Stimulated activated memory B cell treated with anti-CD40 and anti-IgM and Interleukin-4, amounts not matched to agents 10 μg/mL and 1 μg/mL and 100 μg/mL, for 72 hours (primary cell): ENCODE measurements around the gene NOL7.
A peak's percentile ranks its signal among the peaks of the same experiment; 100 is the strongest.

Experiments
- ATAC-seq: fragments of 150-1000 bp; cut with Tn5 transposase; 2 replicates; pipeline ENCODE4 v1.10.0; 2021
- H3K27ac Mint-ChIP-seq: one replicate; pipeline ENCODE4 v1.8.0; 2022; ENCODE audit warnings: mild to moderate bottlenecking, mixed read lengths
- H3K27me3 Mint-ChIP-seq: one replicate; pipeline ENCODE4 v1.8.0; 2022; ENCODE audit warnings: mixed read lengths
- H3K36me3 Mint-ChIP-seq: one replicate; pipeline ENCODE4 v1.8.0; 2022; ENCODE audit warnings: mixed read lengths
- H3K4me1 Mint-ChIP-seq: one replicate; pipeline ENCODE4 v1.8.0; 2022; ENCODE audit warnings: mixed read lengths
- H3K4me3 Mint-ChIP-seq: one replicate; pipeline ENCODE4 v1.8.0; 2022; ENCODE audit warnings: mild to moderate bottlenecking, moderate library complexity, mixed read lengths
- H3K9me3 Mint-ChIP-seq: one replicate; pipeline ENCODE4 v1.8.0; 2022; ENCODE audit warnings: mixed read lengths

The NOL7 gene

DNA sequence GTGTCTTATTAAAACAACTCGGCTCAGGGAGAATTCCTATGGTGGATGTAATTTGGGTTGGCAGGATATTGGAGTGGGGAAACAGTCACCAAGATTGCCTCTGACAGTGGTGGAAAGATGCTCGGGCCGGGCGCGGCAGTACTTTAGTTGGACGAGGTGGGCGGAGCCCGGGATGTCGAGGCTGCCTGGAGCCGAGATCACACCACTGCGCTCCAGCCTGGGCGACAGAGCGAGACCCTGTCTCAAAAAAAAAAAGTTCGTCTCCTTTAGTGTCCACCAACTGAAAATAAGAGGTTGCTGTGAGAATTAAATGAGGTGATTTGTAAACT, 621 bp downstream of the NOL7 start:
- peak; percentile 46 for ATAC-seq
- peak overlapping the region; percentile 98 for H3K4me3 Mint-ChIP-seq
- H3K9me3 Mint-ChIP-seq: no peaks in the 10 kb centered on the region
- peaks cover 54% of the 10 kb centered on the region for H3K4me1 Mint-ChIP-seq
- H3K36me3 Mint-ChIP-seq: peaks cover 26% of the 10 kb centered on the region
- peak overlapping the region; percentile 99 for H3K27ac Mint-ChIP-seq
- no peaks in the 10 kb centered on the region for H3K27me3 Mint-ChIP-seq

DNA sequence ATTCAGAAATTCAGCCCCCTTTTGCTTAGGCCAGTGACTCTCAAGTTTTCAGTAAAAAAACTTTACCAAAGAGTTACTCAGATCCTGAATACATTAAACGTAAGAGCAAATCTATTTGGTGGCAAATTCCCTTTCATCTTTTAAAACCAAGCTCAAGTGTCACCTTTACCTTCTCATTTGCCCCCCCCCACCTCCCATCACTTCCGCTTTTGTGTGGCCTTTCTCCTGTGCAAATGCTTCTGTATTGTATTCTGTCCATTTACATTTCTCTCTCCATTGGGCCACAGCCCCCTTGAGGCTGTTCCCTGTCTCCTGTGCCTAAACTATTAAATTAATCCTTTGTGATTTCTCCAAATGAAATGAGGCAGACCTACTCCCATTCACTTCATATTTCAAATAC, 1.9 kb downstream of the NOL7 start:
- Mint-ChIP-seq H3K27me3 (no peaks in the 10 kb centered on the region), H3K4me1 (peaks cover 47% of the 10 kb centered on the region), H3K4me3 (peak overlapping the region; percentile 98), H3K36me3 (peaks cover 26% of the 10 kb centered on the region), H3K9me3 (no peaks in the 10 kb centered on the region), H3K27ac (peak overlapping the region; percentile 99)
- no peak for ATAC-seq

DNA sequence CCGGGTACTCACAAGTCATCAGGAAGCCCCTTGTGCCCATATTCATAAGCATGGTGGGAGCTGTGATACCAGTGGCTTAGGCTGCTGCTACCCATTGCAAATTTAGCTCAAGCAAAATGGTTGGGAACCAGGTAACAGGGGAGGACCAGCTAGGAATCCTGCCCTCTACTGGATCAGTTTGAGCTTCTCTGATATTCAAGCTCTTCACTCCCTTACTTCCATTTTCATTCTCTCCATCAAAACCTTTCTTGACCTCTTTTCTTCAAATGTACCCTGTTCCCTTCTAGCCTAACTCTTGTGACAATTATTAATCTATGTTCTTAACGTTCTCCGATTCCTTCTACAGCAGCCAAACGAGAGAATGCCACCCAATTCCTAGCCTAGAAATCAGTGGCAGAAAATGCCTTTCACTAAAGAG, 9.7 kb downstream of the NOL7 start:
- H3K27me3 Mint-ChIP-seq: no peaks in the 10 kb centered on the region
- H3K4me1 Mint-ChIP-seq: peaks cover 13% of the 10 kb centered on the region
- H3K27ac Mint-ChIP-seq: no peak overlapping the region
- ATAC-seq: peak; percentile 59
- H3K9me3 Mint-ChIP-seq: no peaks in the 10 kb centered on the region
- H3K4me3 Mint-ChIP-seq: no peak overlapping the region
- H3K36me3 Mint-ChIP-seq: peaks cover 48% of the 10 kb centered on the region

DNA sequence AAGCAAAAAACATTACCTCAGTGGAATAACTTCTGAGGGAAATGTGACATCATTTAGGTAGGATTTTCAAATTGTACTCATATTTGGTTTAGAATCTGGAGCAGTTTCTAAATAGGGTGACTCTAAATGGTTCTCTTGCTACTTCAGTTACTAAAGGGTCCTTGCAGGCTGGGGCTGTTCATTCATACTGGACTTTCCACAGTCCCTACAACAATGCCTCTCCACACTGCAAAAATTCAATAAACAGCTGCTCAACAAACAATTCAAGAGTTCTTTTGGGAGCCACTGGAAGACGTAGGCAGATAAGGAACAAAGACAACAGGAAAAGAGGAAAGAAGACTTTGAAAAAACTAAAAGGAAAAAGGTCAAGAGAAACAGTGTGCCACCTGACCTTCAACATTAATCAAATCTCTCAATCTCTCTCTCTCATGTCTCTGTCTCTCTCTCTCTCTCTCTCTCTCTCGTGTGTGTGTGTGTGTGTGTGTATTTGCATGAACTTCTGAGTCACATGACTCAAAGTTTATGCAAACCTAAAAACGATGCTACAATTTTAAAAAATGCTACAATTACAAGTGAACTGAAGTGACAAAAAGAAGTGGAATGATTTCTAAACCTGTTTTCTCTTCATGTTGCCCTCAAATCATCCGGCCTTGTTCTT, 14.5 kb downstream of the NOL7 start:
- Mint-ChIP-seq H3K27me3 (no peaks in the 10 kb centered on the region), H3K36me3 (peaks cover 44% of the 10 kb centered on the region), H3K9me3 (no peaks in the 10 kb centered on the region), H3K4me1 (peaks cover 16% of the 10 kb centered on the region), H3K27ac (peak overlapping the region; percentile 73), H3K4me3 (no peak overlapping the region)
- ATAC-seq: no peak

DNA sequence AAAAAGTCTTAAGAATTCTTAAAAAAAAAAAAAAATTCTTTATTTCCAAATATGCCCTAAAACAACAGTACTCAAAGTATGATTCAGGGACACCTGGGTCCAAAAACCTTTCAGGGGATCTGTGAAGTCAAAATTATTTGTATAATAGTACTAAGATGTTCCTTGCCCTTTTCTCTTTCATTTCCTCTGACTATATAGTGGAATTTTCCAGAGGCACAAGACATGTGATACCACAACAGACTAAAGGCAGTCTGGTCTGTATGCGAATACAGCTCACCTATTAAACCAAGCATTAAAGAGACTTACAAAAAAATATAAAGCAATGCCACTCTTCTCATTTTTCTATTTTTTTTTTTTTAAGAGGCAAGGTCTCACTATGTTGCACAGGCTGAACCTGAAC, 15.4 kb downstream of the NOL7 start:
- H3K27ac Mint-ChIP-seq: peak overlapping the region; percentile 73
- H3K4me1 Mint-ChIP-seq: peaks cover 10% of the 10 kb centered on the region
- ATAC-seq: no peak
- H3K27me3 Mint-ChIP-seq: no peaks in the 10 kb centered on the region
- H3K4me3 Mint-ChIP-seq: no peak overlapping the region
- H3K9me3 Mint-ChIP-seq: no peaks in the 10 kb centered on the region
- peaks cover 46% of the 10 kb centered on the region for H3K36me3 Mint-ChIP-seq

DNA sequence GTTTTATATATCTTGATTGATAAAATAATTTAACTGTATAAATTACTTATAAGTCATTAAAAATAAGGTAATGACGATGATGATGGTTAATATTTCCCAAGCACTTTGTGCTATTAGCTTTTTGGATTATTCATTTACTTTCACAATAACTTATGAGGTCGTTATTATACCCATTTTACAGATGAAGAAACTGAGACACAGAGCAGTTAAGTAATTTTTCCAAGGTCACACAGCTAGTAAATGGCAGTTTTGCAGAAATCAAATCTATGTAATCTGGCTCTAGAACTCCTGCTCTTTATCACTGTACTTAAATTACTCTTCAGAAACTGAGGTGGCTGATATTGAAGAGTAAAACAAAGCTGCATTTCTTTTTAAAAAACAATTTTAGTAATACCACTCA, 18.2 kb downstream of the NOL7 start:
- no peaks in the 10 kb centered on the region for H3K27me3 Mint-ChIP-seq
- peaks cover 21% of the 10 kb centered on the region for H3K4me1 Mint-ChIP-seq
- H3K36me3 Mint-ChIP-seq: peaks cover 49% of the 10 kb centered on the region
- no peak overlapping the region for H3K4me3 Mint-ChIP-seq
- no peak overlapping the region for H3K27ac Mint-ChIP-seq
- no peaks in the 10 kb centered on the region for H3K9me3 Mint-ChIP-seq
- no peak for ATAC-seq

DNA sequence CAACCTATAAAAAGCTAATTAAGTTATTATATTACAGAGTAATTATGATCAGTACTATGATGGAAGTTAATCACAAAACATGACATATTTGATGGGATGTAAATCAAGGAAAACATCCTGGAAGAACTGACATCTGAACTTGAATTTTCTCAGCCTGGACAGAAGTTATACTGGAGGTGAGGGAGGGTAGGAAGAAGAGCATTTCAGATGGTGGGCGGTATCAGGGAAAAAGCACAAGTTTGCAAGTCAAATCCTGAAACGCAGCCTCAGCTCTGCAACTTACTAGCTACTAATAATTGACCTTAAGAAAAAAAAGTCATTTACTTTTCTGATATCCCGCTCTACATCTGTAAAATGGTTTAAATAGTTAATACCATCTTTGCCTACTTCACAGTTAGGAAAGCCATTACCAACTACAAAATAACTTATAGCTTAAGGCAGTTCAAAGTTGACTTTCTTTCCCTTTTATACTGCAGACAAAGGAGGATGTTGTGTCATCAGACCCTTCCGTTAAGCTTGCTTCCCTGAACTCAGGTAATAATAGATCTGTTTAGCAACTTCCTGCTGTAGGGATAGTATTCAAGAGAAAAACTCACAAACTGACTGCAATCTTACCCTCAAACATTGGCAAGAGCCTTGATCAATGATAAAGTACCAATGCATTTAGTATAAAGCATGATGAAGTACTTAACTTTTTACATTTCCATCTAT, 21.0 kb downstream of the NOL7 start:
- ATAC-seq: no peak
- peak overlapping the region; percentile 37 for H3K27ac Mint-ChIP-seq
- no peaks in the 10 kb centered on the region for H3K27me3 Mint-ChIP-seq
- H3K4me3 Mint-ChIP-seq: no peak overlapping the region
- peaks cover 56% of the 10 kb centered on the region for H3K36me3 Mint-ChIP-seq
- H3K9me3 Mint-ChIP-seq: no peaks in the 10 kb centered on the region
- peaks cover 11% of the 10 kb centered on the region for H3K4me1 Mint-ChIP-seq

DNA sequence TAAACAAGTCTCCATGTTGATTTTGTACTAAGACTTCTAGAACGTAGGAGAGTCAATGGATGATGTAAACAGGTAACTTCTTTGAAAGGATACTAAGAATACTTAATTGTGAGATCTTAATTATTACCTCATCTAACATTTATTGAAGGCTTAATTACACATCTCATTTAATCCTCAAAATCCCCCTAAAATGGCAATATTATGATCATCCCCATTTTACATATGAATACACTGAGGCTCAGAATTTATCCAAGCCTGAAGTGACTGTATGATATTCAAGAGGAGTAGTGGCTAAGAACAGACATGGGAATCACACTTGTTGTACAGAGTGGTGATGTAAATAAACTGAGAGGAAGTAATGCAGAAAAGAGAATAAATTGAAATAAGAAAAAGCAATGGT, 22.9 kb downstream of the NOL7 start:
- H3K4me1 Mint-ChIP-seq: peaks cover 11% of the 10 kb centered on the region
- no peaks in the 10 kb centered on the region for H3K9me3 Mint-ChIP-seq
- H3K36me3 Mint-ChIP-seq: peaks cover 50% of the 10 kb centered on the region
- no peak overlapping the region for H3K4me3 Mint-ChIP-seq
- ATAC-seq: no peak
- no peaks in the 10 kb centered on the region for H3K27me3 Mint-ChIP-seq
- H3K27ac Mint-ChIP-seq: peak overlapping the region; percentile 4

DNA sequence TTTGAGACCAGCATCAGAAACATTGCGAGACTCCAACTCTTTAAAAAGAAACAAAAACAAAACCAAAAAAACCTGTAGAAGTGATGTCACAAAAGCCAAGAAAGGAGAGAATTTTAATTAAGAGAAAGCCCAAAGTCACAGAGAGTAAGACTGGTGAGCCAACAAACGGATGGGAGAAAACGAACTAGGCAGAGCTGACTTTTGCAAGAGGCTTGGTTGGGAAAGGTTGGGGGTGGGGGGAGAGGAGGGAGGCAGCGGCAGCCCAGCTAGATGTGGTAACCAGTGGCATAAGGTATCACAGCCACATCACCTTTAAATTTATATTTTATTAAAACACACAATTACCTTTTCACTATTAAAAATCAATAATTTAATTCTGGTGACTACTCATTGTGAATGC, 23.5 kb downstream of the NOL7 start:
- H3K4me3 Mint-ChIP-seq: no peak overlapping the region
- H3K27ac Mint-ChIP-seq: peak overlapping the region; percentile 4
- peaks cover 55% of the 10 kb centered on the region for H3K36me3 Mint-ChIP-seq
- no peak for ATAC-seq
- H3K4me1 Mint-ChIP-seq: peaks cover 11% of the 10 kb centered on the region
- no peaks in the 10 kb centered on the region for H3K9me3 Mint-ChIP-seq
- H3K27me3 Mint-ChIP-seq: no peaks in the 10 kb centered on the region

DNA sequence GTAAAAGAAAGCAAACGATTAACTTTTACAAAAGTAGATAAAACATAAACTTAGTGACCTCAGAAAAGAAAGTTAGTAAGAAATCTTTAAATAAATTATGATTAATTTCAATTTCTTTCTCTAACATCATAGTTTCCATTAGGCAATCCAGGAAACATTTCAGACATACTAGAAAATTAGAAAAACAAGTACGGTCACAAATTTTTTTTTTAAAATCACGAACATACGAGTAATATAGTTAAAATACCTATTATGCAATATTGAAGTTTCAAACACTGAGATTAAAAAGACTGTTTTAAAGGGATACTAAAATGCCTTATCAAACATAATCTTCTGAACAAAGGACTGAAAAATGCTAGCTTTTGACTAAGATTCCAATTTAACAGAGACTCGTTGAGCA, 26.2 kb downstream of the NOL7 start:
- H3K4me3 Mint-ChIP-seq: no peak overlapping the region
- no peak overlapping the region for H3K27ac Mint-ChIP-seq
- peaks cover 52% of the 10 kb centered on the region for H3K36me3 Mint-ChIP-seq
- H3K27me3 Mint-ChIP-seq: no peaks in the 10 kb centered on the region
- ATAC-seq: no peak
- peaks cover 6% of the 10 kb centered on the region for H3K4me1 Mint-ChIP-seq
- no peaks in the 10 kb centered on the region for H3K9me3 Mint-ChIP-seq

DNA sequence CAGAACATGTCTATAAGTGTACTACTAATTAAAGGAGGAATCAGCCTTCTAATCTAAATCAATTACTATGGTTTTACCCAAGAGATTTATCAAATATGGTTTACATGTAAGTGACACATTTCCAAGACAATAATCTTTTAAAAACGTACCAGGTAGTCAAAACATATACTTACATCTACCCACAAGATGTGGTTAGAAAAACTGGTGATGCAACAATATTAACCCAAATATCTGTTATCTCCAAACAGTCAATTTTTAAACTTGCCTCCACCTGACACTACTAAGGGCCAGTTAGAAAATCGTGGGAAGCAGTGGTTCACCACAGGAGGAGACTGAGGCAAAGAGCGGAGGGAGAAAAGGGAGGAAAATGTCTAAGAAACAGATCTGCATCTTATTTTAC, 28.0 kb downstream of the NOL7 start:
- no peak for ATAC-seq
- Mint-ChIP-seq H3K27ac (no peak overlapping the region), H3K4me1 (peaks cover 5% of the 10 kb centered on the region), H3K9me3 (no peaks in the 10 kb centered on the region), H3K4me3 (no peak overlapping the region), H3K27me3 (no peaks in the 10 kb centered on the region), H3K36me3 (peaks cover 39% of the 10 kb centered on the region)

DNA sequence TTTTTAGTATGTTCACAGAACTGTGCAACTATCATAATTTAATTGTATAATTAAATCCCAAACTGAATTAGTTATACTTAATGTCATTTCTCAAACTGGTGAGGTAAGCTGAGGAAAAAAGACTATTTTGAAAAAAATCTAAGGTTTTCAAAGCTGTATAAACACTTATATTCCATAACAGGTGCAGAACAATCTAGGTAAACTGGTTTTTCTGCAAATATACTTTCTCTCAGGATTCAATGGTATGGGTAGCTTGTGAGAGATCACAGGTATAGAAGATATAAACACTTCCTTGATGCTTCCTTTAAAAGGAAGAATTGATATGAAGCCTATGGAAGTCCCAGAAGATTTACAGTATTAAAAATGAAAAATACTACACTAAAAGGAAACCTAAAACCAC, 33.7 kb downstream of the NOL7 start:
- H3K27me3 Mint-ChIP-seq: no peaks in the 10 kb centered on the region
- H3K27ac Mint-ChIP-seq: no peak overlapping the region
- no peak overlapping the region for H3K4me3 Mint-ChIP-seq
- H3K36me3 Mint-ChIP-seq: peaks cover 22% of the 10 kb centered on the region
- H3K4me1 Mint-ChIP-seq: peaks cover 12% of the 10 kb centered on the region
- no peak for ATAC-seq
- no peaks in the 10 kb centered on the region for H3K9me3 Mint-ChIP-seq

DNA sequence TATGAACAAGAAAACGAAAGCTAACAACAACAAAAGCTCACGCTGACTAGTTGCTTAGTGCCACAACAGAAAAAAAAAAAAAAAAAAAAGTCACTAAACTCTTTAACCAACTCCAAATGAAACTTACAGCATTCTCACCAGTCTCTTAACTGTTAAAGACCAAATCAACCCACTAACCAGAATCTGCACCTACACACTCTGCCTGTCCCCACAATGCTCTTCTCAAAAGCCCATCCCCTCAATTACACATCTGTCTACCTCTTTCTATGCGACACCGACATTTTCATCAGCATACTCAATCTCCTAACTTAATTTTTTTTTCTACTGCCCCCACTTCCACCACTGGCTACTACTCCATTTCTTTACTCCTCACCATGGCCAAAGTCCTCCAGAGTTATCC, 34.3 kb downstream of the NOL7 start:
- H3K4me1 Mint-ChIP-seq: peaks cover 12% of the 10 kb centered on the region
- H3K27ac Mint-ChIP-seq: no peak overlapping the region
- H3K27me3 Mint-ChIP-seq: no peaks in the 10 kb centered on the region
- H3K36me3 Mint-ChIP-seq: peaks cover 22% of the 10 kb centered on the region
- ATAC-seq: no peak
- H3K9me3 Mint-ChIP-seq: no peaks in the 10 kb centered on the region
- H3K4me3 Mint-ChIP-seq: no peak overlapping the region

DNA sequence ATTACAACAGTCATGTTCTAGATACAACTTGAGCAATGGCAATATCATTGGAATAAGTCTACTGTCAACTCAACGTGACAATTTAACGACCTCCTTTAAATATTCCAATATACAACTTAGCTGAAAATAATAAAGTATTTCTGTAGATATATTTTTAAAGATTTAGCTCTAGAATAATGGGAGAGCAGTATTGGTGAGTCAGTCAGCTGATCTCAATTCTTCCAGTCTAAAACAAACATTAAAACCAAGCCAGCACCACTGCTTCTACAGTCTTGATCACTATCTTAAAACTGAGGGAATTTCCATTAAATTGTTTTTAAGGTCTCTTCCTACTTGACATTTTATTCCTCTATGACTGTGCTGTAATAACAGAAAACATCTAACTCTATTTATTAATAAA, 38.2 kb downstream of the NOL7 start:
- no peak overlapping the region for H3K4me3 Mint-ChIP-seq
- peaks cover 14% of the 10 kb centered on the region for H3K36me3 Mint-ChIP-seq
- peaks cover 6% of the 10 kb centered on the region for H3K4me1 Mint-ChIP-seq
- ATAC-seq: no peak
- no peak overlapping the region for H3K27ac Mint-ChIP-seq
- no peaks in the 10 kb centered on the region for H3K9me3 Mint-ChIP-seq
- H3K27me3 Mint-ChIP-seq: no peaks in the 10 kb centered on the region

DNA sequence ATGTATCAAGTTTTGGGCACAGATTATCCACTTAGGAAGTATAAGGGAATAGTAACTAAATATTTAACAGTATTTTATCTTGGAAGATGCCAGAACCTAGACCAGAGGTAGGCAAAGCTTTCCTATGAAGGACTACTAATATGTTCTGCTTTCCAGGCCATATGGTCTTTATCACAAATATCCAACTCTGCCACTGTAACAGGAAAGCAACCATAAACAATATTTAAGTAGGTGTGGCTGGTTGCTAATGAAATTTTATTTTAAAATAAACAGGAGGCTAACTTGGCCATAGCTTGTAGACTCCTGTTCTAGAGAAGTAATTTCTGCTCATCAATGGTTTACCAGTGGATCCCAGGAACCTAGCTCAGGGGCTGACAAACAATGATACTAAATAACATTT, 39.4 kb downstream of the NOL7 start:
- Mint-ChIP-seq H3K4me1 (peaks cover 12% of the 10 kb centered on the region), H3K27me3 (no peaks in the 10 kb centered on the region), H3K27ac (no peak overlapping the region), H3K9me3 (no peaks in the 10 kb centered on the region), H3K36me3 (peaks cover 10% of the 10 kb centered on the region), H3K4me3 (no peak overlapping the region)
- no peak for ATAC-seq

DNA sequence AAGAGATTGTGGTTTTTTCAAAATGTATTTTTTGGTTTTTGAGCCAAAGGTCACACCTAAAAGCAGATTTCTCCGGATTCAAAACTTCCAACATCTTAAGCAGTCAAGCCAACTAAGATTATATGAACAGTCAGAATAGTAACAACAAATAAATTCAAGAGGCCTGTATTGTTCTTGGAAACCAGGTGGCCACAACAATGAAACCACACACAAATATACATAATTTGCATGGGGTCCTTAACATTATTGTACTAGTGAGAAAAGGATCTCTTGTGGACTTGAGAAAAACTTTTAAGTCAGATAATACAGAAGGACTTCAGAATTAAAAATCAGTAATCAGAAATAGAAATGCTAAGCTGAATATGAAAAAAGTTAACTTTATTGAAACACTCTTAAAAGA, 40.6 kb downstream of the NOL7 start:
- ATAC-seq: no peak
- H3K9me3 Mint-ChIP-seq: no peaks in the 10 kb centered on the region

More for the DNA sequence above, 40.6 kb downstream of the NOL7 start:
- Mint-ChIP-seq H3K4me3 (no peak overlapping the region), H3K27me3 (no peaks in the 10 kb centered on the region), H3K4me1 (peaks cover 17% of the 10 kb centered on the region), H3K27ac (no peak overlapping the region), H3K36me3 (peaks cover 7% of the 10 kb centered on the region)
